HepG2 (cell line): ENCODE measurements around the gene HSD3B7. TPM values are rescaled to one million over a fixed set of nuclear protein-coding genes. Genes with fewer than 3 reads are reported as not detected.

Experiments used
- CENPT ChIP-seq: sonication (generic); formaldehyde crosslinking; IDR thresholded peaks from 2 replicates; pipeline ENCODE4 v1.8.0; 2022; ENCODE audit warnings: low read depth, mild to moderate bottlenecking, moderate library complexity, missing genetic modification reagents
- NFIB ChIP-seq: sonication (generic); formaldehyde crosslinking; IDR thresholded peaks from 2 replicates; pipeline ENCODE4 v1.9.0; 2021; ENCODE audit warnings: missing genetic modification reagents, mild to moderate bottlenecking, borderline replicate concordance
- POLR2A ChIP-seq, 2 experiments: IDR thresholded peaks; 2 replicates each; pipeline ENCODE4 v1.6.1; 2011; ENCODE audit warnings: low read depth in 2 of 2, low read length in 2 of 2, mild to moderate bottlenecking in 1 of 2, moderate library complexity in 1 of 2; ENCODE audit not compliant: insufficient read depth in 1 of 2
- PRDM15 ChIP-seq: sonication (generic); formaldehyde crosslinking; IDR thresholded peaks from 2 replicates; pipeline ENCODE4 v1.4.0; 2020; ENCODE audit warnings: missing genetic modification reagents
- PRMT3 ChIP-seq: sonication (generic); formaldehyde crosslinking; IDR thresholded peaks from 2 replicates; pipeline ENCODE4 v1.8.1; 2022; ENCODE audit warnings: low read depth, mild to moderate bottlenecking, moderate library complexity, missing genetic modification reagents, borderline replicate concordance
- SMC3 ChIP-seq: IDR thresholded peaks from 2 replicates; pipeline ENCODE4 v1.6.1; 2011; ENCODE audit warnings: low read length, improper control_type of control experiment
- SNRNP70 ChIP-seq: fragments of 200-400 bp; formaldehyde crosslinking; IDR thresholded peaks from 2 replicates; pipeline ENCODE4 v1.6.1; 2017; ENCODE audit warnings: mild to moderate bottlenecking, low read depth, low read length, moderate library complexity
- TBL1XR1 ChIP-seq: fragments of 150-350 bp; IDR thresholded peaks from 2 replicates; pipeline ENCODE4 v1.6.1; 2014; ENCODE audit warnings: borderline replicate concordance, low read length; ENCODE audit not compliant: partially characterized antibody
- TFDP2 ChIP-seq: sonication (generic); formaldehyde crosslinking; IDR thresholded peaks from 2 replicates; pipeline ENCODE4 v1.4.0; 2020; ENCODE audit warnings: missing genetic modification reagents
- TRAFD1 ChIP-seq: sonication (generic); formaldehyde crosslinking; IDR thresholded peaks from 2 replicates; pipeline ENCODE4 v1.5.1; 2020; ENCODE audit warnings: missing genetic modification reagents, mild to moderate bottlenecking, borderline replicate concordance
- ZFP36 ChIP-seq: fragments of 150-350 bp; IDR thresholded peaks from 2 replicates; pipeline ENCODE4 v1.6.1; 2018; ENCODE audit warnings: borderline replicate concordance, low read length, low read depth; ENCODE audit not compliant: partially characterized antibody
- ZMAT5 ChIP-seq: sonication (generic); formaldehyde crosslinking; IDR thresholded peaks from 2 replicates; pipeline ENCODE4 v1.5.0; 2020; ENCODE audit warnings: mild to moderate bottlenecking, low read depth, missing genetic modification reagents, borderline replicate concordance
- ZNF136 ChIP-seq: sonication (generic); formaldehyde crosslinking; IDR thresholded peaks from 2 replicates; pipeline ENCODE4 v1.8.1; 2022; ENCODE audit warnings: low read depth, mild to moderate bottlenecking, moderate library complexity, missing genetic modification reagents
- ZNF260 ChIP-seq: sonication (generic); formaldehyde crosslinking; IDR thresholded peaks from 2 replicates; pipeline ENCODE4 v1.4.0; 2020; ENCODE audit warnings: missing genetic modification reagents, low read depth, mild to moderate bottlenecking, borderline replicate concordance
- ZNF562 ChIP-seq: sonication (generic); formaldehyde crosslinking; IDR thresholded peaks from 2 replicates; pipeline ENCODE4 v1.8.0; 2022; ENCODE audit warnings: missing genetic modification reagents, borderline replicate concordance
- ZNF670 ChIP-seq: sonication (generic); formaldehyde crosslinking; IDR thresholded peaks from 2 replicates; pipeline ENCODE4 v1.8.0; 2022; ENCODE audit warnings: mild to moderate bottlenecking, missing genetic modification reagents, borderline replicate concordance
- ZNF737 ChIP-seq: sonication (generic); formaldehyde crosslinking; IDR thresholded peaks from 2 replicates; pipeline ENCODE4 v1.5.0; 2020; ENCODE audit warnings: missing genetic modification reagents, mild to moderate bottlenecking, borderline replicate concordance
- polyA plus RNA-seq, 8 experiments: library from polyadenylated mRNA; depleted of rRNA in 3 of 8; stranded (reverse) in 7 of 8; unstranded in 1 of 8; fragments of >200 nt; fragmentation: Illumina TruSeq in 4 of 8; extraction: Trizol in 4 of 8; gene quantifications; 2 replicates each; pipeline versions ENCODE4 v1.2.1 to v1.2.3, GENCODE V29; 2011 to 2016; ENCODE audit warnings: low read depth in 4 of 8, missing spikeins in 1 of 8, mixed read lengths in 1 of 8; ENCODE audit not compliant: insufficient read depth in 1 of 8
- total RNA-seq, 5 experiments: library from RNA; depleted of rRNA; stranded (reverse); fragments of >200 nt; fragmentation: Illumina TruSeq; extraction: Trizol; gene quantifications; 2 replicates each; pipeline ENCODE4 v1.2.3, GENCODE V29; 2016; ENCODE audit warnings: low read depth in 1 of 5
- TF ChIP-seq, protein P1 (sequence below): sonication (generic); formaldehyde crosslinking; IDR thresholded peaks from 2 replicates; pipeline ENCODE4 v1.9.0; 2022; ENCODE audit warnings: low read depth, missing genetic modification reagents
- TF ChIP-seq, protein P2 (sequence below): sonication (generic); formaldehyde crosslinking; IDR thresholded peaks from 2 replicates; pipeline ENCODE4 v1.4.0; 2020; ENCODE audit warnings: low read depth, mild to moderate bottlenecking, missing genetic modification reagents

Gene HSD3B7
- total and polyA plus RNA-seq, 2 of the 13 experiments (the other 11 are each of a cell fraction or from before 2014, with no cell fraction given) = 32.9 to 69.7 TPM

DNA sequence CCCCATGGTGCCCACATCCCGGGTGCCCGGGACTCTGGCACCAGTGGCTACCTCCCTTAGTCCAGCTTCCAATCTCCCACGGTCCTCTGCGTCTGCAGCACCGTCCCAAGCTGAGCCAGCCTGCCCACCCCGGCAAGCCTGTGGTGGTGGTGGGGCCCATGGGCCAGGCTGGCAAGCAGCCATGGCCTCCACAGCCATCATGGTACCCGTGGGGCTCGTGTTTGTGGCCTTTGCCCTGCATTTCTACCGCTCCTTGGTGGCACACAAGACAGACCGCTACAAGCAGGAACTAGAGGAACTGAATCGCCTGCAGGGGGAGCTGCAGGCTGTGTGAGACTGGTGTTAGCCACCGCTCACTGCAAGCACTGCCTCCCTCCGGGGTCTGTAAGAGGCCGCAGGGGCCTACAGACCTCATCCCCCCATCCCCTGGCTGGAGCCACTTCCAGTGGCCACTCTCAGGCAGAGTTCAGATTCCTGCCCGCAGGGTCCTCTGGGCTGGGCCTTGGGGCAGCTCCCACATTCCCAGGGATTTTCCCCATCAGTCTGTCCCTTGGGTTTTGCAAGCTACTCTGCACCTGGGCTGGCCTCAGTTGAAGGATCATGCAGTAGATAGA is 31.4 kb upstream of the HSD3B7 start (continued):
- TF ChIP-seq TRAFD1 (no peak), CENPT (CRISPR knock-in tag) (no peak), ZNF136 (CRISPR knock-in tag) (peak; percentile 70; the same call in 1 of the 2 replicates), ZNF737 (CRISPR knock-in tag) (no peak), SNRNP70 (no peak), POLR2A (IDR thresholded peaks at IDR 0.05; ENCODE audit: insufficient read depth in 1 of 2, low read depth in 2 of 2, low read length in 2 of 2) (no peak), SMC3 (peak; percentile 66), PRMT3 (CRISPR knock-in tag) (no peak), PRDM15 (CRISPR knock-in tag) (no peak), ZNF260 (CRISPR knock-in tag) (no peak), ZNF670 (CRISPR knock-in tag) (no peak), TBL1XR1 (peak; percentile 38), TFDP2 (CRISPR knock-in tag) (peak; percentile 33; the same call in 1 of the 2 replicates), NFIB (CRISPR knock-in tag) (no peak), ZNF562 (no peak), ZMAT5 (CRISPR knock-in tag) (no peak), ZFP36 (no peak)
- TF ChIP-seq, protein P1, sequence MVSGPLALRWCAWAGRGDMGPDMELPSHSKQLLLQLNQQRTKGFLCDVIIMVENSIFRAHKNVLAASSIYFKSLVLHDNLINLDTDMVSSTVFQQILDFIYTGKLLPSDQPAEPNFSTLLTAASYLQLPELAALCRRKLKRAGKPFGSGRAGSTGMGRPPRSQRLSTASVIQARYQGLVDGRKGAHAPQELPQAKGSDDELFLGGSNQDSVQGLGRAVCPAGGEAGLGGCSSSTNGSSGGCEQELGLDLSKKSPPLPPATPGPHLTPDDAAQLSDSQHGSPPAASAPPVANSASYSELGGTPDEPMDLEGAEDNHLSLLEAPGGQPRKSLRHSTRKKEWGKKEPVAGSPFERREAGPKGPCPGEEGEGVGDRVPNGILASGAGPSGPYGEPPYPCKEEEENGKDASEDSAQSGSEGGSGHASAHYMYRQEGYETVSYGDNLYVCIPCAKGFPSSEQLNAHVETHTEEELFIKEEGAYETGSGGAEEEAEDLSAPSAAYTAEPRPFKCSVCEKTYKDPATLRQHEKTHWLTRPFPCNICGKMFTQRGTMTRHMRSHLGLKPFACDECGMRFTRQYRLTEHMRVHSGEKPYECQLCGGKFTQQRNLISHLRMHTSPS (CRISPR knock-in tag) = peak; percentile 76
- TF ChIP-seq, protein P2, sequence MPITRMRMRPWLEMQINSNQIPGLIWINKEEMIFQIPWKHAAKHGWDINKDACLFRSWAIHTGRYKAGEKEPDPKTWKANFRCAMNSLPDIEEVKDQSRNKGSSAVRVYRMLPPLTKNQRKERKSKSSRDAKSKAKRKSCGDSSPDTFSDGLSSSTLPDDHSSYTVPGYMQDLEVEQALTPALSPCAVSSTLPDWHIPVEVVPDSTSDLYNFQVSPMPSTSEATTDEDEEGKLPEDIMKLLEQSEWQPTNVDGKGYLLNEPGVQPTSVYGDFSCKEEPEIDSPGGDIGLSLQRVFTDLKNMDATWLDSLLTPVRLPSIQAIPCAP = 0 out of 2 replicates have a peak, but pooled peaks have one; percentile 20
